PFSK-1 (cell line): Measurements from ENCODE around the gene AGBL5.

ENCODE experiments used
- FOXP2 ChIP-seq: optimal IDR thresholded peaks from 2 replicates; pipeline ENCODE3; 2011; ENCODE audit warnings: borderline replicate concordance, control low read depth, inconsistent platforms; ENCODE audit not compliant: insufficient read depth; ENCODE audit errors: extremely low read length, extremely low read depth
- POLR2AphosphoS5 ChIP-seq: IDR thresholded peaks from 2 replicates; pipeline ENCODE4 v1.6.1; 2012; ENCODE audit warnings: low read depth, mild to moderate bottlenecking, control low read depth, low read length, moderate library complexity
- SIN3A ChIP-seq: IDR thresholded peaks from 2 replicates; pipeline ENCODE4 v1.6.1; 2012; ENCODE audit warnings: mild to moderate bottlenecking, low read length, moderate library complexity, borderline replicate concordance; ENCODE audit not compliant: insufficient read depth
- TAF1 ChIP-seq: IDR thresholded peaks from 2 replicates; pipeline ENCODE4 v1.6.1; 2012; ENCODE audit warnings: low read length, control low read depth, borderline replicate concordance; ENCODE audit not compliant: insufficient read depth
- TF ChIP-seq, protein P1 (sequence below), 2 experiments: IDR thresholded peaks; 2 replicates each; pipeline versions ENCODE4 v1.6.1 to v1.8.0; 2011 to 2012; ENCODE audit warnings: low read depth in 2 of 2, low read length in 2 of 2, control low read depth in 1 of 2, inconsistent platforms in 1 of 2, mild to moderate bottlenecking in 1 of 2, moderate library complexity in 1 of 2; ENCODE audit not compliant: insufficient read depth in 1 of 2

Gene AGBL5

GRCh38 chr2:27080140-27080469, 28.6 kb downstream of the AGBL5 start:
- TF ChIP-seq FOXP2, result no peak

- TF ChIP-seq TAF1 (no peak), POLR2AphosphoS5 (no peak), SIN3A (no peak), FOXP2 (no peak)
- TF ChIP-seq, protein P1, sequence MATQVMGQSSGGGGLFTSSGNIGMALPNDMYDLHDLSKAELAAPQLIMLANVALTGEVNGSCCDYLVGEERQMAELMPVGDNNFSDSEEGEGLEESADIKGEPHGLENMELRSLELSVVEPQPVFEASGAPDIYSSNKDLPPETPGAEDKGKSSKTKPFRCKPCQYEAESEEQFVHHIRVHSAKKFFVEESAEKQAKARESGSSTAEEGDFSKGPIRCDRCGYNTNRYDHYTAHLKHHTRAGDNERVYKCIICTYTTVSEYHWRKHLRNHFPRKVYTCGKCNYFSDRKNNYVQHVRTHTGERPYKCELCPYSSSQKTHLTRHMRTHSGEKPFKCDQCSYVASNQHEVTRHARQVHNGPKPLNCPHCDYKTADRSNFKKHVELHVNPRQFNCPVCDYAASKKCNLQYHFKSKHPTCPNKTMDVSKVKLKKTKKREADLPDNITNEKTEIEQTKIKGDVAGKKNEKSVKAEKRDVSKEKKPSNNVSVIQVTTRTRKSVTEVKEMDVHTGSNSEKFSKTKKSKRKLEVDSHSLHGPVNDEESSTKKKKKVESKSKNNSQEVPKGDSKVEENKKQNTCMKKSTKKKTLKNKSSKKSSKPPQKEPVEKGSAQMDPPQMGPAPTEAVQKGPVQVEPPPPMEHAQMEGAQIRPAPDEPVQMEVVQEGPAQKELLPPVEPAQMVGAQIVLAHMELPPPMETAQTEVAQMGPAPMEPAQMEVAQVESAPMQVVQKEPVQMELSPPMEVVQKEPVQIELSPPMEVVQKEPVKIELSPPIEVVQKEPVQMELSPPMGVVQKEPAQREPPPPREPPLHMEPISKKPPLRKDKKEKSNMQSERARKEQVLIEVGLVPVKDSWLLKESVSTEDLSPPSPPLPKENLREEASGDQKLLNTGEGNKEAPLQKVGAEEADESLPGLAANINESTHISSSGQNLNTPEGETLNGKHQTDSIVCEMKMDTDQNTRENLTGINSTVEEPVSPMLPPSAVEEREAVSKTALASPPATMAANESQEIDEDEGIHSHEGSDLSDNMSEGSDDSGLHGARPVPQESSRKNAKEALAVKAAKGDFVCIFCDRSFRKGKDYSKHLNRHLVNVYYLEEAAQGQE (IDR thresholded peaks at IDR 0.05; ENCODE audit: insufficient read depth in 1 of 2, low read depth in 2 of 2, low read length in 2 of 2), result no peak
Measured at GRCh38 chr2:27080603-27080936, 29.1 kb downstream of the AGBL5 start.

DNA sequence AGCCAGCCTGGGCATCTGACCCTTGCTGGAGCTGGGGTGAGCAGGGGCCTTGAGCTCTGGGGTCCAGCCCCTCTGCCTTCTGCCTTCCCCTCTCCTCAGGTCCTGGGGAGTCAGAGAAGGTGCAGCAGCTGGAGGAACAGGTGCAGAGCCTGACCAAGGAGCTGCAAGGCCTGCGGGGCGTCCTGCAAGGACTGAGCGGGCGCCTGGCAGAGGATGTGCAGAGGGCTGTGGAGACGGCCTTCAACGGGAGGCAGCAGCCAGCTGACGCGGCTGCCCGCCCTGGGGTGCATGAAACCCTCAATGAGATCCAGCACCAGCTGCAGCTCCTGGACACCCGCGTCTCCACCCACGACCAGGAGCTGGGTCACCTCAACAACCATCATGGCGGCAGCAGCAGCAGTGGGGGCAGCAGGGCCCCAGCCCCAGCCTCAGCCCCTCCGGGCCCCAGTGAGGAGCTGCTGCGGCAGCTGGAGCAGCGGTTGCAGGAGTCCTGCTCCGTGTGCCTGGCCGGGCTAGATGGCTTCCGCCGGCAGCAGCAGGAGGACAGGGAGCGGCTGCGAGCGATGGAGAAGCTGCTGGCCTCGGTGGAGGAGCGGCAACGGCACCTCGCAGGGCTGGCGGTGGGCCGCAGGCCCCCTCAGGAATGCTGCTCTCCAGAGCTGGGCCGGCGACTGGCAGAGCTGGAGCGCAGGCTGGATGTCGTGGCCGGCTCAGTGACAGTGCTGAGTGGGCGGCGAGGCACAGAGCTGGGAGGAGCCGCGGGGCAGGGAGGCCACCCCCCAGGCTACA, 30.7 kb downstream of the AGBL5 start:
- TF ChIP-seq FOXP2 (no peak), POLR2AphosphoS5 (no peak), TAF1 (no peak), SIN3A (no peak)

GRCh38 chr2:27082773-27083409, 31.4 kb downstream of the AGBL5 start:
- TF ChIP-seq POLR2AphosphoS5 (no peak), TAF1 (no peak), FOXP2 (no peak), SIN3A (no peak)
- TF ChIP-seq, protein P1 (IDR thresholded peaks at IDR 0.05; ENCODE audit: insufficient read depth in 1 of 2, low read depth in 2 of 2, low read length in 2 of 2), result no peak

- no peak for TF ChIP-seq FOXP2
- TF ChIP-seq TAF1, result no peak
- TF ChIP-seq POLR2AphosphoS5, result no peak; the same call in 1 of the 2 replicates
- TF ChIP-seq, protein P1 (IDR thresholded peaks at IDR 0.05; ENCODE audit: insufficient read depth in 1 of 2, low read depth in 2 of 2, low read length in 2 of 2), result no peak
- TF ChIP-seq SIN3A, result no peak
Measured at GRCh38 chr2:27083410-27084296, 32.2 kb downstream of the AGBL5 start.
